KMS-11 (cell line): ENCODE results near the gene CPT2.

ENCODE experiments used
- H2AFZ ChIP-seq: fragments of 200-600 bp; sonication (generic); 2 replicates; pipeline ENCODE4 v1.6.1; 2016; ENCODE audit warnings: antibody characterized with exemption, mixed run types, low read depth
- H3K27ac ChIP-seq: fragments of 200-600 bp; sonication (generic); 2 replicates; pipeline ENCODE4 v1.6.1; 2016; ENCODE audit warnings: mild to moderate bottlenecking, mixed run types
- H3K27me3 ChIP-seq: fragments of 200-600 bp; sonication (generic); 2 replicates; pipeline ENCODE4 v1.6.1; 2017; ENCODE audit warnings: mild to moderate bottlenecking, low read depth, mixed run types, moderate library complexity; ENCODE audit not compliant: insufficient read depth
- H3K36me3 ChIP-seq: fragments of 200-600 bp; sonication (generic); 2 replicates; pipeline ENCODE4 v1.6.1; 2017; ENCODE audit warnings: mild to moderate bottlenecking, mixed run types; ENCODE audit not compliant: insufficient read depth
- H3K4me1 ChIP-seq: fragments of 200-600 bp; sonication (generic); 2 replicates; pipeline ENCODE4 v1.6.1; 2016; ENCODE audit warnings: mild to moderate bottlenecking, low read depth, mixed run types; ENCODE audit not compliant: poor library complexity, severe bottlenecking
- H3K4me2 ChIP-seq: fragments of 200-600 bp; sonication (generic); 2 replicates; pipeline ENCODE4 v1.7.0; 2016; ENCODE audit warnings: mild to moderate bottlenecking, mixed run types
- H3K4me3 ChIP-seq: fragments of 200-600 bp; sonication (generic); IDR thresholded peaks from 2 replicates; pipeline ENCODE4 v1.6.1; 2017; ENCODE audit warnings: low read depth, low read length, mixed read lengths; ENCODE audit not compliant: insufficient read depth
- H3K79me2 ChIP-seq: fragments of 200-600 bp; sonication (generic); 2 replicates; pipeline ENCODE4 v1.6.1; 2016; ENCODE audit warnings: low read depth, mixed run types; ENCODE audit not compliant: insufficient read depth
- H3K9ac ChIP-seq: fragments of 200-600 bp; sonication (generic); 2 replicates; pipeline ENCODE4 v1.6.1; 2016; ENCODE audit warnings: mild to moderate bottlenecking, mixed run types
- H4K20me1 ChIP-seq: fragments of 200-600 bp; sonication (generic); 2 replicates; pipeline ENCODE4 v1.6.1; 2016; ENCODE audit warnings: mild to moderate bottlenecking, mixed run types; ENCODE audit not compliant: insufficient read depth
- CTCF ChIP-seq: fragments of 200-600 bp; sonication (generic); conservative IDR thresholded peaks from 2 replicates; pipeline ENCODE4 v1.6.1; 2017; ENCODE audit warnings: low read depth, mild to moderate bottlenecking, antibody characterized with exemption, low read length, moderate library complexity, mixed read lengths

CPT2 gene

GRCh38 chr1:53244141-53244540, 47.5 kb downstream of the CPT2 start:
- no peak overlapping the region for H3K4me3 ChIP-seq
- H4K20me1 ChIP-seq = no peaks in the 10 kb centered on the region
- no peak overlapping the region for H2AFZ ChIP-seq
- H3K27me3 ChIP-seq = no peaks in the 10 kb centered on the region
- no peaks in the 10 kb centered on the region for H3K79me2 ChIP-seq
- no peak overlapping the region for H3K9ac ChIP-seq
- no peaks in the 10 kb centered on the region for H3K4me1 ChIP-seq
- H3K36me3 ChIP-seq = no peaks in the 10 kb centered on the region; the same call in 1 of the 2 replicates
- no peak overlapping the region for H3K4me2 ChIP-seq
- TF ChIP-seq CTCF = no peak
- H3K27ac ChIP-seq = no peak overlapping the region

- Histone ChIP-seq H4K20me1 (no peaks in the 10 kb centered on the region), H3K36me3 (peaks cover 7% of the 10 kb centered on the region; the same call in 1 of the 2 replicates), H3K27ac (no peak overlapping the region), H3K9ac (no peak overlapping the region), H3K4me3 (no peak overlapping the region), H3K4me1 (no peaks in the 10 kb centered on the region), H3K27me3 (no peaks in the 10 kb centered on the region), H3K4me2 (no peak overlapping the region), H2AFZ (no peak overlapping the region), H3K79me2 (no peaks in the 10 kb centered on the region)
- TF ChIP-seq CTCF = no peak
Measured at GRCh38 chr1:53246261-53247134, 49.9 kb downstream of the CPT2 start.

GRCh38 chr1:53249706-53250105, 53.1 kb downstream of the CPT2 start:
- no peak for TF ChIP-seq CTCF
- no peak overlapping the region for H3K4me3 ChIP-seq
- H2AFZ ChIP-seq = no peak overlapping the region
- no peaks in the 10 kb centered on the region for H4K20me1 ChIP-seq
- peaks cover 7% of the 10 kb centered on the region; the same call in 1 of the 2 replicates for H3K36me3 ChIP-seq
- H3K4me2 ChIP-seq = no peak overlapping the region
- no peaks in the 10 kb centered on the region for H3K79me2 ChIP-seq
- no peak overlapping the region for H3K27ac ChIP-seq
- H3K9ac ChIP-seq = no peak overlapping the region
- H3K27me3 ChIP-seq = no peaks in the 10 kb centered on the region
- H3K4me1 ChIP-seq = no peaks in the 10 kb centered on the region

- no peak overlapping the region for H2AFZ ChIP-seq
- no peaks in the 10 kb centered on the region for H3K4me1 ChIP-seq
- no peak overlapping the region for H3K4me2 ChIP-seq
- H3K27me3 ChIP-seq = no peaks in the 10 kb centered on the region
- H4K20me1 ChIP-seq = no peaks in the 10 kb centered on the region
- H3K36me3 ChIP-seq = peaks cover 7% of the 10 kb centered on the region; the same call in 1 of the 2 replicates
- H3K79me2 ChIP-seq = no peaks in the 10 kb centered on the region
- no peak overlapping the region for H3K4me3 ChIP-seq
- H3K27ac ChIP-seq = no peak overlapping the region
- no peak overlapping the region for H3K9ac ChIP-seq
- no peak for TF ChIP-seq CTCF
Measured at GRCh38 chr1:53250325-53250724, 53.7 kb downstream of the CPT2 start.
